Measurements from ENCODE around the gene INTS1. TPM values are rescaled to one million over a fixed set of nuclear protein-coding genes. Genes with fewer than 3 reads are reported as not detected.

INTS1 gene
- polyA plus RNA-seq, 3 donors, result 5.5 to 64.3 (median 7.3) TPM

- Histone ChIP-seq H3K4me3 (replicated peaks in 1 of 3; ENCODE audit: low read depth in 2 of 3, low read length in 3 of 3) (no peak overlapping the region), H3K9me3 (replicated peaks in 1 of 2; ENCODE audit: control insufficient read depth in 1 of 2, insufficient read depth in 1 of 2, low read length in 2 of 2) (no peaks in the 10 kb centered on the region), H3K4me1 (ENCODE audit: control insufficient read depth in 1 of 2, insufficient read depth in 2 of 2, low read length in 2 of 2) (peaks cover 6 to 10% of the 10 kb centered on the region in 2 donors), H3K27ac (ENCODE audit: low read depth in 1 of 2, low read length in 2 of 2) (no peak overlapping the region), H3K9ac (ENCODE audit: insufficient read depth, low read length, poor library complexity, severe bottlenecking) (no peak overlapping the region), H3K27me3 (ENCODE audit: control insufficient read depth in 2 of 2, insufficient read depth in 2 of 2, low read length in 2 of 2) (no peaks in the 10 kb centered on the region), H3K36me3 (replicated peaks in 1 of 2; ENCODE audit: control insufficient read depth in 1 of 2, insufficient read depth in 2 of 2, low read length in 2 of 2) (peaks cover 52 to 70% of the 10 kb centered on the region in 2 donors), H3K79me2 (ENCODE audit: insufficient read depth, low read length) (peaks cover 52% of the 10 kb centered on the region), H2AFZ (ENCODE audit: insufficient read depth, low read depth, low read length, poor library complexity, severe bottlenecking) (no peak overlapping the region), H4K20me1 (ENCODE audit: insufficient read depth, low read length) (peaks cover 97% of the 10 kb centered on the region), H3K4me2 (replicated peaks; ENCODE audit: extremely low read depth, low read length, poor library complexity, severe bottlenecking) (no peak overlapping the region)
- 87% methylated on average over 22 of the region's 25 CpGs for WGBS (ENCODE audit: insufficient coverage)
- no peak for DNase-seq
- Mint-ChIP-seq H3K36me3 (peaks cover 29 to 64% of the 10 kb centered on the region in 2 donors), H3K4me3 (no peak overlapping the region), H3K27me3 (ENCODE audit: low read depth in 3 of 3) (peaks cover 0 to 4% (median 0%) of the 10 kb centered on the region in 3 donors), H3K9me3 (no peaks in the 10 kb centered on the region), H3K4me1 (peaks cover 10% of the 10 kb centered on the region), H3K27ac (no peak overlapping the region)
- no peak for TF ChIP-seq CTCF (IDR thresholded peaks at IDR 0.05)
- intact Hi-C loops (cut with micrococcal nuclease), result loop anchor here in 1 of 2 donors (10.0 kb wide), 1 partner anchor 986 kb away; no protein-coding TSS in a partner anchor
Measured at GRCh38 chr7:1538544-1539180, 34.5 kb upstream of the INTS1 start.

- Mint-ChIP-seq H3K36me3 (peaks cover 29 to 58% of the 10 kb centered on the region in 2 donors), H3K4me1 (peaks cover 19% of the 10 kb centered on the region), H3K27me3 (ENCODE audit: low read depth in 3 of 3) (peaks cover 0 to 4% (median 0%) of the 10 kb centered on the region in 3 donors), H3K9me3 (no peaks in the 10 kb centered on the region), H3K27ac (peak overlapping the region in 6 of 7 donors; percentile 31 to 86 (median 60)), H3K4me3 (no peak overlapping the region)
- Histone ChIP-seq H3K4me1 (ENCODE audit: control insufficient read depth in 1 of 2, insufficient read depth in 2 of 2, low read length in 2 of 2) (peaks cover 14 to 19% of the 10 kb centered on the region in 2 donors), H3K9me3 (replicated peaks in 1 of 2; ENCODE audit: control insufficient read depth in 1 of 2, insufficient read depth in 1 of 2, low read length in 2 of 2) (no peaks in the 10 kb centered on the region), H3K27me3 (ENCODE audit: control insufficient read depth in 2 of 2, insufficient read depth in 2 of 2, low read length in 2 of 2) (no peaks in the 10 kb centered on the region), H2AFZ (ENCODE audit: insufficient read depth, low read depth, low read length, poor library complexity, severe bottlenecking) (no peak overlapping the region), H3K4me2 (replicated peaks; ENCODE audit: extremely low read depth, low read length, poor library complexity, severe bottlenecking) (no peak overlapping the region), H3K9ac (ENCODE audit: insufficient read depth, low read length, poor library complexity, severe bottlenecking) (no peak overlapping the region), H3K79me2 (ENCODE audit: insufficient read depth, low read length) (peaks cover 59% of the 10 kb centered on the region), H3K4me3 (replicated peaks in 1 of 3; ENCODE audit: low read depth in 2 of 3, low read length in 3 of 3) (no peak overlapping the region), H3K27ac (ENCODE audit: low read depth in 1 of 2, low read length in 2 of 2) (no peak overlapping the region), H4K20me1 (ENCODE audit: insufficient read depth, low read length) (peaks cover 97% of the 10 kb centered on the region), H3K36me3 (replicated peaks in 1 of 2; ENCODE audit: control insufficient read depth in 1 of 2, insufficient read depth in 2 of 2, low read length in 2 of 2) (peaks cover 52 to 61% of the 10 kb centered on the region in 2 donors)
- no peak for DNase-seq
- TF ChIP-seq CTCF (IDR thresholded peaks at IDR 0.05), result no peak
- intact Hi-C loops (cut with micrococcal nuclease), result loop anchor here in 1 of 2 donors (10.0 kb wide), 1 partner anchor 987 kb away; no protein-coding TSS in a partner anchor
- WGBS (ENCODE audit: insufficient coverage), result 89% methylated on average over 45 of the region's 56 CpGs
Measured at GRCh38 chr7:1537535-1538412, 33.6 kb upstream of the INTS1 start.
